Tibial artery (tissue), 4 donors: ENCODE results near the gene ZNF750.

Experiments
- DNase-seq, 2 donors: peaks; one replicate each; pipeline ENCODE4 v3.0.0-alpha.2; 2019
- H3K27ac ChIP-seq, 2 donors: fragments of 200-600 bp; sonication (generic) in 1 of 2; 1 replicate in 1 of 2; 2 replicates in 1 of 2; pipeline ENCODE4 v1.5.1; 2018 to 2019; ENCODE audit warnings: mild to moderate bottlenecking in 1 of 2
- H3K27me3 ChIP-seq, 2 donors: fragments of 200-600 bp; sonication (generic) in 1 of 2; one replicate each; pipeline versions ENCODE4 v1.5.1 to v1.6.0; 2016 to 2019
- H3K36me3 ChIP-seq, 3 donors: fragments of 200-600 bp; sonication (generic) in 2 of 3; one replicate each; pipeline ENCODE4 v1.5.1; 2016 to 2019; ENCODE audit warnings: mild to moderate bottlenecking in 2 of 3
- H3K4me1 ChIP-seq, 4 donors: fragments of 200-600 bp; sonication (generic) in 2 of 4; 1 replicate in 3 of 4; 2 replicates in 1 of 4; pipeline ENCODE4 v1.5.1; 2016 to 2019
- H3K4me3 ChIP-seq, 2 donors: fragments of 200-600 bp; sonication (generic) in 1 of 2; 1 replicate in 1 of 2; 2 replicates in 1 of 2; pipeline ENCODE4 v1.5.1; 2018 to 2019; ENCODE audit warnings: mild to moderate bottlenecking in 2 of 2
- H3K9me3 ChIP-seq, 3 donors: fragments of 200-600 bp; sonication (generic) in 1 of 3; one replicate each; pipeline ENCODE4 v1.5.1; 2016 to 2019
- CTCF ChIP-seq, 2 experiments: fragments of 200-600 bp in 1 of 2; fragments of 450-650 bp in 1 of 2; IDR thresholded peaks; one replicate each; pipeline ENCODE4 v1.5.1; 2017 to 2019; ENCODE audit warnings: antibody characterized with exemption in 2 of 2, mild to moderate bottlenecking in 1 of 2, moderate library complexity in 1 of 2
- intact Hi-C: fragments of 100-400 bp; cut with DNase I; formaldehyde crosslinking; loops from one replicate; pipeline ENCODE4 v1.15.0; 2023; ENCODE audit warnings: low total_unique reads

The ZNF750 gene

GRCh38 chr17:82780971-82781893 lies 58.6 kb downstream of the ZNF750 start:
- peaks cover 14 to 39% (median 22%) of the 10 kb centered on the region in 3 donors for H3K36me3 ChIP-seq
- H3K4me1 ChIP-seq = no peaks in the 10 kb centered on the region
- H3K27ac ChIP-seq = no peak overlapping the region
- intact Hi-C loops = loop anchor here (5.0 kb wide), 1 partner anchor 181 kb away; no protein-coding TSS in a partner anchor
- H3K4me3 ChIP-seq = no peak overlapping the region
- DNase-seq = no peak
- H3K27me3 ChIP-seq = no peaks in the 10 kb centered on the region
- TF ChIP-seq CTCF (IDR thresholded peaks at IDR 0.05) = no peak
- no peaks in the 10 kb centered on the region for H3K9me3 ChIP-seq

- no peaks in the 10 kb centered on the region for H3K9me3 ChIP-seq
- intact Hi-C loops = loop anchor here (5.0 kb wide), 1 partner anchor 182 kb away; no protein-coding TSS in a partner anchor
- no peak overlapping the region for H3K27ac ChIP-seq
- H3K4me3 ChIP-seq = no peak overlapping the region
- no peak for DNase-seq
- H3K27me3 ChIP-seq = no peaks in the 10 kb centered on the region
- H3K36me3 ChIP-seq = peaks cover 14 to 39% (median 22%) of the 10 kb centered on the region in 3 donors
- TF ChIP-seq CTCF (IDR thresholded peaks at IDR 0.05) = no peak
- H3K4me1 ChIP-seq = peaks cover 0 to 3% (median 0%) of the 10 kb centered on the region in 4 donors
Measured at GRCh38 chr17:82780195-82780594, 59.6 kb downstream of the ZNF750 start.

GRCh38 chr17:82779541-82779940 lies 60.3 kb downstream of the ZNF750 start:
- Histone ChIP-seq H3K27ac (no peak overlapping the region), H3K9me3 (no peaks in the 10 kb centered on the region), H3K4me1 (peaks cover 0 to 10% (median 2%) of the 10 kb centered on the region in 4 donors), H3K36me3 (peaks cover 14 to 33% (median 19%) of the 10 kb centered on the region in 3 donors), H3K4me3 (no peak overlapping the region), H3K27me3 (no peaks in the 10 kb centered on the region)
- intact Hi-C loops = no loop called here
- no peak for TF ChIP-seq CTCF (IDR thresholded peaks at IDR 0.05)
- DNase-seq = no peak
